CD1c-positive myeloid dendritic cell (primary cell): ENCODE results near the gene ZNF865.
A peak's percentile ranks its signal among the peaks of the same experiment; 100 is the strongest.
"Not testable (repeated sequence)": the region's sequence is repeated elsewhere in the genome, so short reads cannot be mapped to it uniquely, and the experiment has no call there.

Source experiments
- DNase-seq: peaks from one replicate; pipeline ENCODE4 v3.0.0-alpha.2; 2016; ENCODE audit errors: extremely low spot score

The ZNF865 gene

DNA sequence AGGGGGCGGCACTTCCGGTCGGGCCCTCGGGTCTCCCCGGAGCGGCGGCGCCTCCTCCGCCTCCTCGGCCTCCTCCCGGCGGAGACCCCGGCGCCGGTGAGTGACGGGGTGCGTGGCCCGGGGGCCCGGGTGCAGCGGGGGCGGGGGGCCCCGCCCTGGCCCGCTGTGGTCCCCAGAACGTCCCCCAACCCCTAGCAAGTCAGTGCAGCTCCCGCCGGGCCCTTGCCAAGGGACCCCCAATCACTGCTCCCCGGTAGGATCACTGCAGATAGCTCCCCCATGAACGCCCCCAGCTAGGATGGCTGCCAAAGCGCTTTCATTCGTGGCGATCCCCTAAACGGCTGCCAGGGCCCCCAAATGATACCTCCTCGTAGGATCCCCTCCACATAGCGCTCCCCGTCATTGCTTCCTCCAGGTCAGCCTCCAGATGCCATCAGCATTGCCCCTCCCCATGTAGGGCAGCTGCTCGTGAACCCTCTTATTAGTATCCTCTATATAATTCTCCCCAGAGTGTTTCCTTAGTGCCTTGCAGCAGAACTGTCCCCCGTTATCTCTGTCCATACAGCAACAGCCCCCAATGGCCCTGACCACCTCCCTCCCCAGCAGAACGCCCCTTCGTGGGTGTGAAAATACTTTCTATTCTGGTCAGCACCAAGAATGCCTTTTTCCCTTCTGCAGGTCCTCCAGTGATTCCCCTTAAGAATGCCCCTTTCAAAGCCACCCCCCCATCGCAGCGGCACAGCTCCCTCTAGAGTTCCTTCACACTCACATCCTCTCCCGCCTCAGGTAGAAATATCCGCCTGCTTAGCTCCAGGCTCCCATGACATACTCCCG is at the start of gene ZNF865:
TSS of gene ZNF865 (plus strand) at position 11 of the 834 bp plus-strand sequence. CDS start 7,972 bp downstream, outside the sequence.
- peak; percentile 64 for DNase-seq

DNA sequence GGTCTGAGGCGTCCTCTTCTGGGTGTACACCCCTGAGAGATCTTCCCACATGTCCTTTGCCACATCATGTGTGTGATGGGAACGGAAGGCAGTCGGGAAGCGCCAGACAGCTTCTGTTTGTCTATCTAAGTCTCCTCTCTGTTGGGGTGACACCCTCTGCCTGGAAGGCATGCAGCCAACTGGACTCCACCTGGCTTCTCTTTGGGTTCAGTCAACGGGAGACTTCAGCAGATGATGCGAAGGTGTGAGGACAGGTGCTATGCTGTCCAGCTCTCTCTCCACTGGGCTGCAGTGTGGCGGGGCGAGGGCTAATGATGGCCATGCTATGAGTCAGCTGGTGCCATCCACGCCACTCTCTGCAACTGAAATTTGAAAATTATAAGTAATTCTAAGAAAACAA is 45.8 kb upstream of the ZNF865 start:
- DNase-seq, result no peak

DNA sequence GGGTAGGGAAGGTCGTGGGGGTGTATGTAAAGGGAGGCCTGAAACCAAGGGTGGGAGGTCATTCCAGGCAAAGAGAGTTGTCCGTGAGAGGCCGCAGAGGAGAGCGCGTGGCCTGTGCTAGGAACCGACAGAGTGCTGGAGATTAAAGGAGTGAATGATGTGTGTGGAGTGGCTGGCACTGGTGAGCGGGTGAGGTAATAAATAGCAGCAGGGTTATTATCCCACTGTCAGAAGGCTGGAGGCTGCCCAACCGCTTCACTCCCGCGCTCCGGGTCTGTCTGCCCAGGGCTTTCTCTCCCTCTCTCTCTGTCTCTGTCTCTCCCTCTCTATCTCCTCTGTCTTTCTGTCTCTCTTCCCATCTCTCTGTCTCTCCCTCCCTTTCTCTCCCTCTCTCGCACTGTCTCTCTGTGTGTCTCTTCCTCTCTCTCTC is 42.2 kb upstream of the ZNF865 start:
- no peak for DNase-seq

DNA sequence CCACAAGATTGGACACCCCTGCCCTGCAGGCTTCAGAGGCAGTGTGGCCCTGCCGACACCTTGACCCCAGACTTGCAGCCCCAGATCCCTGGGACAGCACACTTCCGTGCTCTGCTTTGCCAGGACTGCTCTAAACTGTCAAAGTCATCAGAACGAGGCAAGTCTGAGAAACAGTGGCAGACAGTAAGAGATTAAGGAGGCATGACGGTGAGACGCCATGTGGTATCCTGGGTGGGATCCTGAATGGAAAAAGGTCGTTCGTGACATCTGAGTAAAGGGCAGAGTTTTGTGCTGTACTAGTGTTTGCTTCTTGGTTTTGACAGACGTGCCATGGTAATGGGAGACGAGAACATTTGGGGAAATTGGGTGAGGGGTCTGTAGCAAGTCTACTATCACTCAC is 38.6 kb upstream of the ZNF865 start:
- no peak for DNase-seq

DNA sequence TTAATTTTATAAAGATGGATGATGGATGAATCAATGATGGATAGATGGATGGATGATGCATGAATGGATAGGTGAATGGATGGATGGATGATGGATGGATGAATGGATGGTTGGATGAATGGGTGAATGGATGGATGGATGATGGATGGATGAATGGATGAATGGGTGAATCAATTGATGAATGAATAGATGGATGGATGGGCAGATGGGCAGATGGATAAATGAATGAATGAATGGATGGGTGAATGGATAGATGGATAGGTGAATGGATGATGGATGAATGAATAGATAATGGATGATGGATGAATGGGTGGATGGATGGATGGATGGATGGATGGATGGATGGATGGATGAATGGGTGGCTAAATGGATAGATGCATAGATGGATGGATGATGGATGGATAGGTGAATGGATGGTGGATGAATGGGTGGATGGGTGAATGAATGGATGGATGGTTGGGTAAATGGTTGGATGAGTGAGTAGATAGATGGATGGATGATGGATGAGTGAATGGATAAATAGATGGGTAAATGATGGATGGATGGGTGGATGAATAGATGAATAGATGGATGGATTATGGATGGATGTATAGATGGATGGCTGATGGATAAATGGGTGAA is 37.6 kb upstream of the ZNF865 start:
- no peak for DNase-seq

DNA sequence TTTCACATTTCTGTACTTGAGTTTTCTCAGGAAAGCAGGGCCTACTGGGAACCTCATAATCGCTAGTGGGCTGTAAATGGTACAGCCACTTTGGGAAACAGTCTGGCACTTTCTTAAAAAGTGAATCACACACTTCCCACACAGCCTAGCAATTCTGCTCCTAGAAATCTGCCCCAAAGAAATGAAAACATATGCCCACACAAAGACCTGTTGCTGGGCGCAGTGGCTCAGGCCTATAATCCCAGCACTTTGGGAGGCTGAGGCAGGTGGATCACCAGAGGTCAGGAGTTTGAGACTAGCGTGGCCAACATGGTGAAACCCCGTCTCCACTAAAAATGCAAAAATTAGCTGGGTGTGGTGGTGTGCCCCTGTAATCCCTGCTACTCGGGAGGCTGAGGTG is 36.0 kb upstream of the ZNF865 start:
- not testable (repeated sequence) for DNase-seq

DNA sequence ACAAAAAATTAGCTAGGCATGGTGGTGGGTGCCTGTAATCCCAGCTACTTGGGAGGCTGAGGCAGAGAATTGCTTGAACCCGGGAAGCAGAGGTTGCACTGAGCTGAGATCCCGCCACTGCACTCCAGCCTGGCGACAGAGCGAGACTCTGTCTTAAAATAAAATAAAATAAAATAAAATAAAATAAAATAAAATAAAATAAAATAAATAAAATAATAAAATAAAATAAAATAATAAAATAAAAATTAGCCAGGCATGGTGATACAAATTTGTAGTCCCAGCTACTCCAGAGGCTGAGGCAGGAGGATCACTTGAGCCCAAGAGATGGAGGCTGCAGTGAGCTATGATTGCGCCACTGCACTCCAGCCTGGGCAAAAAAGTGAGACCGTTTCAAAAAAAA is 31.5 kb upstream of the ZNF865 start:
- not testable (repeated sequence) for DNase-seq

DNA sequence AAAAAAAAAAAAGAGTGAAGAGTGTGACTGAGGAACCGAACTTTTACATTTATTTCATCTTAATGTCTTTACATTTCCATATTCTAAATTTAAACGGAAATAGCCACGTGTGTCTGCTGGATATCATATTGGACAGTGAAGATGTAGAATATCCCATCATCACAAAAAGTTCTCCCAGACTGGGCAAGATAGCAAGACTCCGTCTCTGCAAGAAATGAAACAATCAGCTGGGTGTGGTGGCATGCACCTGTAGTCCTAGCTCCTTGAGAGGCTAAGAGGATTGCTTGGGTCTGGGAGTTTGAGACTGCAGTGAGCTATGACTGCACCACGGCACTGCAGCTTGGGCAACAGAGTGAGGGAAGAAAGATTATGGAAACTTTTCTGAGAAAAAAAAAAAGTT is 28.7 kb upstream of the ZNF865 start:
- no peak for DNase-seq

DNA sequence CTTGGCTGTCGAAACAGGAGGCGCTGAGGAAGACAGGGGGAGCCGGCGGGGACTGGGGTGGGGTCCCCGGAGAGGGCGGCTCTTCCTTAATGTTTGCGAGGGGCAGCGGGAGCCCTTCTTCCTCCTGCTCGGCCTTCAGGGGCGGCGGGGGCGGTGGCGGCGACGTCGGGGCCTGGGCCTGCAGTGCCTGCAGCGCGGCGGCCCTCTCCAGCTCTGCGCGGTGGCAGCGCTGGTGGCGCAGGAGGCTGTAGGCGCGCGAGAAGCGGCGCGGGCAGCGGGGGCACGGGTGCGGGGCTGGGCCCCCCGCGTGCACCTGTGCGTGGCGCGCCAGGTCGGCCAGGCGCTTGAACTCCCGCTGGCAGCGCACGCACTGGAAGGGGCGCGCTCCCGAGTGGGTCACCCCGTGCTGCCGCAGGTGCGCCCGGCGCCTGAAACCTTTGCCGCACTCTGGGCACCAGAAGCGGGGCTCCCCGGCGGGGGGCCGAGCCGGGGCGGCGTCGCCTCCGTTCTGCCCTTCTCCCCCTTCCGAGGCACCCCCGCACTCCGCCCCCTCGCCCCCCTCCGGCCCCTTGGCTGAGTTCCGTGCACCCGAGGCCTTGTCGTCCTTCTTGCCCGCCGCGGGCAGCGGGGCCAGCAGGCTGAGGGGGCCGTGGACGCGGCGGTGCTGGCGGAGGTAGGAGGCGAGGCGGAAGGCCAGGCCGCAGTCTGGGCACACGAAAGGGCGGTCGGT is 27.3 kb upstream of the ZNF865 start:
- no peak for DNase-seq

DNA sequence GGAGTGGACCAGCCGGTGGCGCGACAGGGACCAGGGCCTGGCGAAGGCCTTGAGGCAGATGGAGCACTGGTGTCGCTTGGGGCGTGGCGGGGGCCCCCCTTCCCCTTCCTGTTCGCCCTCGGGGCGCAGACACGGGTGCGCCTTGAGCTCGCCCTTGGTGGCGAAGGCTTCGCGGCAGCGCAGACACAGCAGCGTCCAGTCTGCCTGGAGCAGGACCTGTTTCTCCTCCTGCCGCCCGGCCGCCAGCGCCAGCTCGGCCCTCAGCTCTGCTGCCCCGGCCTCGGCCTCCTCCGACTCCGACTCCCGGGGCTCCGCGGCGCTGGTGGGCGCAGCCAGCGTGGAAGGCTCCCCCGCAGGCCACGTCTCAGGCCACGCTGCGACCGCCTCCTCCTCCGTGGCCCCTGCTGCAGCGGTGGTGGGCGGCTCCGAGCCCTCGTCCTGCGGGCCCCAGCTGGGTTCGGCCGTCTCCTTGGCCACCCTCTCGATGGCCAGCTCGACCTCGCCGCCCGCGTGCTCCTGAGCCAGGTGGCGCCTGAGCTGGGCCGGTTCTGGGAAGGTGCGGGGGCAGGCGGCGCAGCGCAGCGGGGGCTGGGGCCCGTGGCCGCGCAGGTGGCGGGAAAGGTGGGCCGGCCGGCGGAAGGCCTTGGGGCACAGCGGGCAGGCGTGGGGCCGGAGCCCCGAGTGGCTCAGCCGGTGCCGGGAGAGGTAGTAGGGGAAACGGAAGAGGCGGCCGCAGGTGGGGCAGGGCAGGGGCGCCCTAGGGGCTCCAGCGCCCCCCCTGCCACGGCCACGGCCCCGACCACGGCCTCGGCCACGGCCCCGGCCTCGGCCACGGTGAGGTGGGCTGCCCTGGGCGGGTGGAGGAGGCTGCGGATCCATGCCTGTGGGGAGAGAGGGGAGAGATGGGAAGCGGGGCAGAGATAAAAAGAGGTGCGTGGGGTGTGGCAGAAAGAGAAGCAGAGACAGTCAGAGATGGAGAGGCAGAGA is 26.4 kb upstream of the ZNF865 start:
- DNase-seq, result no peak

DNA sequence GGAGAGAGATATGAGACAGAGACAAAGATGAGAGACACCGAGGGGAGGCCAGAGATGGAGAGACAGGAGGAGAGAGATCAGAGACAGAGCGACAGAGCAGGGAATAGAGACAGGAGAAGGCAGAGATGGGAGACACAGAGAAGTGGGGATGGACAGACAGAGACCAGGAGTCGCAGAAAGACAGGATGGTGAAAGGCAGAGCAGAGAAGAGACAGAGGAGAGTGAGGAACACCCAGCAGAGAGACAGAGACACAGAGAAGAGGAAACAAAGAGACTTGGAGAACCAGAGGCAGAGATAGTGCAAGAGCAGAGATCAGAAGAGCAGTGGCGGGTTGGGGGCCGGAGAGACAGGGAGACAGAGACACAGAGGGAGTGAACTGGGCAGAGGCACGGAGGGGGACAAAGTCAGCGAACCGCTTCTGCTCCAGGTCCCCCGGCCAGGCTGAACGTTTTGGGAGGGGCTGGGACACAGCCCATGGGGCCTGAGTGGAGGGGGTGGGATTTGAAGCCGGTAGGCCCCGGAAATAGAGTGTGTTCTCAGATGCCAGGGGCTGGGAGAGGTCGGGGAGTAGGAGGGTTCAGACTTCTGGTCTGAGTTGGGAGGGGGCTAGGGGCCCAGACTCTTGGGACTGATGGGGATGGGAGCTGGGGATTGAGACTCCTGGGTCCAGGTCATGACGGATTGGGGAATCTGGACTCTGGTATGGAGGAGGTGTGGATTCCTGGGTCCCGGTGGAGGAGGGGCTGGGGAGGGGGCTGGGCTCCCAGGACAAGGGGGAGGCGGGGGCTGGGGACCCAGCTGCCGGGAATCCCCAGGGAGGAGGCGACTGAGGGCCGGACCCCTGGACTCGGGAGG is 25.5 kb upstream of the ZNF865 start:
- DNase-seq, result no peak

DNA sequence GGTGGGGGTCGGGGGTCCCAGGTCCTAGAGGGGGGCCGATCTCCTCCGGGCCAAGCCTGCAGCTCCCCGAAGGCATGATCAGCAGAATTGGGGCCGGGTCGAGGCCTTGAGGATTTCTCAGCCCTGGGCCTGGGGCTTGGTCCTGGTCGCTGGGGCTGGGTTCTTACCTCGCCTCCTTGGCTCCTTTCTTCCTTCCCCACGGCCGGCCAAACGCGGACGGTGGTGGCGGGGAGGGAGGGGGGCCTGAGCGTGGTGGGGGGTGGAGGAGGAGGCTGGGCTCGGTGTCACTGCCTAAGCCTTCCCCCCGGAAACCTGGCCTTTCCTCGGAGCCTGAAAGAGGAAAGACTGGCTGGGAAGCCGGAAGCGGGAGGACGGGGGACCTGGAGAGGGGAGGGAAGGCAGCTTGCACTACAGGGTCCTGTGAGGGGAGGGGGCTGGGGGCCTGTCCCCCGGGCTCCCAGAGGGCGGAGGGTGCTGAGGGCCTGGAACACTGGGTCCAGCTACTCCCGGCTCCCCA is 24.8 kb upstream of the ZNF865 start, which contains the start of gene ZNF579:
TSS of gene ZNF579 (minus strand) at position 221 of the 517 bp plus-strand sequence. CDS start 1,209 bp downstream, outside the sequence.
- peak; percentile 81 for DNase-seq

DNA sequence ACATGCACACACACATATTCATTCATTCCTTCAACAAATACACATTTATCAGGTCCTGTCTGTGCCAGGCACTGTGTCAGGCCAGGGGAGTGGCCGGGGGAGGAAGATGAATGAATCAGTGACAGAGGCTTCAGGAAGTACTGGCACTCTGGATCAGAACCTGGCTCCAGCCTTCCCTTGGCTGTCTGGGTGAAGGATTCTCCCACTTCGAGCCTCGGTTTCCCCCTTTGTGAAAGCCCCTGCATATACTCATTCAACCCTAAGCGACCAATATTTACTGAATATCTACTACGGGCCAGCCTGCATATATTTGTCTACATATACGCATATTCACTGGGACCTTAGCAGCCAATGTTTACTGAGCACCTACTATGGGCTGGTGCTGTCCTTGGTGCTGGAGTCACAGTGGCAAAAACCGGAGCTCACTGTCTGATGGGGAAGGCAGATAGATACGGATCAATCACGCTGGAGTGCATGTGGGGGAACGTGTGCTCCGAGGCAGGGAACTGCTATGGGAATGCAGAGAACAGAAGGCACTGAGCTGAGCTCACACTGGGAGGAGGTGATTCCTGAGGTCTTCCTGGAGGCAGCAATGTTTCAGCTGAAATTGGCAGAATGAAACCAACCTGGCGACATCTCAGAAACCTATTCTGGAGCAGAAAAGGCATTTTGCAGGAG is 24.2 kb upstream of the ZNF865 start:
- no peak for DNase-seq

DNA sequence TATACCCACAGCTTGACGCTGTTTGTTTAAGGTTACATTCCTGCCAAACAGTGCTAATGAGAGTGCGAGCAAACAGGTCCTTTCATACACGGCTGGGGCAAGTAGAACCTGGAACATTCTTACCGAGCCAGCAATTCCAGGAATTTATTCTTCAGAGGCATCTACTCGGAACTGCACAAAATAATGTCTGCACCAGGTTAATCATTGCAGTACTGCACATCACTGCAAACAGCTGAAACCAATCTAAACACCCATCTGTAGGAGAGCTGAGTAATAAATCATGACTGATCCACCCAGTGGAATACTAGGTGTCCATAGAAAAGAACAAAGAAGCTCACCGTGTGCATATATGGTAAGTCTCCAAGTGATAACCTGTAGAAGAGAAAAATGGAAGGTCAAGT is 23.6 kb upstream of the ZNF865 start:
- DNase-seq, result no peak

DNA sequence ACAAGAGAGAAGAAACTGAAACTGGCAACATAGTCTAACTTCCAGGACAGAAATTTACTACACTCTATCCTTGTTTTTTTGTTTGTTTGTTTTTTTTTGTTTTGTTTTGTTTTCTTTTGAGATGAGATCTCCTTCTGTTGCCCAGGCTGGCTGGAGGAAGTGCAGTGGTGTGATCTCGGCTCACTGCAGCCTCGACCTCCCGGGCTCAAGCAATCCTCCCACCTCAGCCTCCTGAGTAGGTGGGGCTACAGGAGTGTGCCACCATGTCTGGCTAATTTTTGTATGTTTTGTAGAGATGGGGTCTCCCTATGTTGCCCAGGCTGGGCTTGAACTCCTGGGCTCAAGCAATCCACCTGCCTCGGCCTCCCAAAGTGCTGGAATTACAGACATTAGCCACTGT is 23.2 kb upstream of the ZNF865 start:
- DNase-seq, result not testable (repeated sequence)

DNA sequence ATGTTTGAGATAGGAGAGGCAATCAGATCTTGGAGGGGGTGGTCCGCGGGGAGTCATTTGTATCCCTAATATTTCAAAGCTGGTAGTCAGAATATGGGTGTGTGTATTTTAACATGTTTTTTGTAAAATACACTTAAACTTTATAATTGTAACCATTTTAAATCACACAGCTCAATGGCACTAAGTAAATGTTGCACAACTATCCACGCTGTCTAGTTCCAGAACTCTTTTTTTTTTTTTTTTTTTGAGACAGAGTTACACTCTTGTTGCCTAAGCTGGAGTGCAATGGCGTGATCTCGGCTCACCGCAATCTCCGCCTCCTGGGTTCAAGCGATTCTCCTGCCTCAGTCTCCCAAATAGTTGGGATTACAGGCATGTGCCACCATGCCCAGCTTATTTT is 21.6 kb upstream of the ZNF865 start:
- DNase-seq, result not testable (repeated sequence)

DNA sequence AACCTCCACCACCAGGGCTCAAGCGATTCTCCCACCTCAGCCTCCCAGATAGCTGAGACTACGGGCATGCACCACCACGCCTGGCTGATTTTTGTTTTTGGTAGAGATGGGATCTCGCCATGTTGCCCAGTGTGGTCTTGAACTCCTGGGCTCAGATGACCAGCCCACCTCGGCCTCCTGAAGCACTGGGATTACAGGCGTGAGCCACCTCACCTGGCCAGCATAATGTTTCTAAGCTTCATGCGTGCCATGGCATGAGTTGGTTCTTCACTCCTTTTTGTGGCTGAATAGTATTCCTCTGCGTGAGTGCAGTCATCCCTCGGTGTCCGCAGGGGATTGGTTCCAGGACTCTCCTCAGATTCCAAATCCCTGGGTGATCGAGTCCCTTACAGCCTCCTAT is 20.6 kb upstream of the ZNF865 start:
- DNase-seq, result no peak

DNA sequence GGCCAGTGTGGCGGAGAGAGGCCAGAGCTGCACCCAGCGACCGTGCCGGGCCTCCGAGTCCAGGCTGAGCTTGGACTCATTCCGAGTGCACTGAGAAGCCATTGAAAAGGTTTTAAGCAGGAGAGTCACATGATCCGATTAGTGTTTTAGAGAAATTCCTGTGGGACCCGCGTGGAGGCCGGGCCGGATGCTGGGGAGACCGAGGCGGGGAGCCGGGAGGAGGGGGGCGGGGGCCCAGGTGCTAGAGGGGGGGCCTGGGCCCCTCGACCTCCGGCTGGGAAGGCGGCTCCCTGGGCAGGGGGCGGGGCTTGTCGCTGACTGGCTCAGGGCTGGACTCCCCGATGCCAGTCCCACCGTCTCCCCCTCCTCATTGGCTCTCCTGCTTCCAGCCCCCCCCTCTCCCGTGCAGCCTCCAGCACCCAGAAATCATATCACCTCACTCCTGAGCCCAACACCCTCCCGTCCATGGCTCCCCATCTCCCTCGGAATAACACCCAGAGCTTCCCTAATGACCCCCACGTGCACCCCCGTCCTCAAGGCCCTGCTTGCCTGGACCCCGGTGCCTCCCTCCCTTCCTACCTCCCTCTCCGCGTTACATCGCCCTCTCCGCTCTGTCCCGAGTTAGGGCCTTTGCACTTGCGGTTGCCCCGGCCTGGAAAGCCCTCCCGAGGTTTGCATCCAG is 19.6 kb upstream of the ZNF865 start:
- no peak for DNase-seq
